Activated CD4-positive, alpha-beta T cell treated with anti-CD3 and anti-CD28 coated beads, Interleukin-2, amount 10 ng/mL, durations not matched to agents 7 days and 5 days (primary cell): Measurements from ENCODE around the gene LAGE3. TPM values are rescaled to one million over a fixed set of nuclear protein-coding genes. Genes with fewer than 3 reads are reported as not detected.

Source experiments
- CTCF ChIA-PET: fragments of 350-600 bp; sonication (Branson Sonifier 250); formaldehyde crosslinking; loops from one replicate; lab custom pipeline; 2021; ENCODE audit warnings: antibody characterized with exemption; lab: Charles Lee
- POLR2A ChIA-PET: fragments of 350-600 bp; sonication (Branson Sonifier 250); formaldehyde crosslinking; loops from one replicate; lab custom pipeline; 2021; ENCODE audit warnings: antibody characterized with exemption; lab: Charles Lee
- DNase-seq: peaks from one replicate; pipeline ENCODE4 v3.0.0-alpha.2; 2020
- H3K27ac Mint-ChIP-seq: one replicate; pipeline ENCODE4 v1.8.0; 2021; ENCODE audit warnings: mild to moderate bottlenecking, moderate library complexity, mixed read lengths
- H3K27me3 Mint-ChIP-seq: one replicate; pipeline ENCODE4 v1.8.0; 2021; ENCODE audit warnings: mixed read lengths
- H3K36me3 Mint-ChIP-seq: one replicate; pipeline ENCODE4 v1.8.0; 2021; ENCODE audit warnings: low read depth, mixed read lengths
- H3K4me1 Mint-ChIP-seq: one replicate; pipeline ENCODE4 v1.8.0; 2021; ENCODE audit warnings: mixed read lengths
- H3K4me3 Mint-ChIP-seq: one replicate; pipeline ENCODE4 v1.8.0; 2021; ENCODE audit warnings: mild to moderate bottlenecking, moderate library complexity, mixed read lengths
- H3K9me3 Mint-ChIP-seq: one replicate; pipeline ENCODE4 v1.8.0; 2021; ENCODE audit warnings: mixed read lengths
- total RNA-seq, 2 experiments: library from RNA; stranded (reverse); gene quantifications; one replicate each; pipeline ENCODE4 v1.2.3, GENCODE V29; 2021

LAGE3 gene
- total RNA-seq, 2 experiments from 2014 or later = 43.2 to 47.9 TPM

GRCh38 chrX:154443479-154443910 is 35.6 kb downstream of the LAGE3 start:
- Mint-ChIP-seq H3K4me3 (peak overlapping the region; percentile 70), H3K36me3 (peaks cover 11% of the 10 kb centered on the region), H3K9me3 (no peaks in the 10 kb centered on the region), H3K4me1 (peaks cover 24% of the 10 kb centered on the region), H3K27ac (peak overlapping the region; percentile 84), H3K27me3 (no peaks in the 10 kb centered on the region)
- ChIA-PET POLR2A (no interaction called here), CTCF (no interaction called here)
- DNase-seq = no peak

- CTCF ChIA-PET = interaction anchor here (1.5 kb wide), 1 partner anchor 14 kb away, joined by 4 read pairs; the partner anchor contains the start of gene ATP6AP1
- no peaks in the 10 kb centered on the region for H3K27me3 Mint-ChIP-seq
- POLR2A ChIA-PET = no interaction called here
- H3K4me3 Mint-ChIP-seq = no peak overlapping the region
- H3K9me3 Mint-ChIP-seq = no peaks in the 10 kb centered on the region
- peak overlapping the region; percentile 19 for H3K27ac Mint-ChIP-seq
- no peak for DNase-seq
- peaks cover 10% of the 10 kb centered on the region for H3K36me3 Mint-ChIP-seq
- H3K4me1 Mint-ChIP-seq = peaks cover 31% of the 10 kb centered on the region
These were observed 36.9 kb downstream of the LAGE3 start for GRCh38 chrX:154441984-154442707.

GRCh38 chrX:154441564-154441963 is 37.5 kb downstream of the LAGE3 start:
- Mint-ChIP-seq H3K9me3 (no peaks in the 10 kb centered on the region), H3K36me3 (peaks cover 7% of the 10 kb centered on the region), H3K27ac (no peak overlapping the region), H3K4me3 (no peak overlapping the region), H3K4me1 (peaks cover 29% of the 10 kb centered on the region), H3K27me3 (no peaks in the 10 kb centered on the region)
- DNase-seq = no peak
- CTCF ChIA-PET = interaction anchor here (1.1 to 1.5 kb wide), 2 partner anchors 9 to 13 kb away, joined by 3 to 4 read pairs; partner anchors contain the start of gene ATP6AP1
- POLR2A ChIA-PET = no interaction called here

- DNase-seq = no peak
- CTCF ChIA-PET = interaction anchor here (1.0 to 1.5 kb wide), 3 partner anchors 10 to 42 kb away, joined by 3 to 5 read pairs (median 4); partner anchors contain the start of genes ATP6AP1 and RPL10
- peaks cover 11% of the 10 kb centered on the region for H3K36me3 Mint-ChIP-seq
- POLR2A ChIA-PET = no interaction called here
- H3K4me3 Mint-ChIP-seq = no peak overlapping the region
- H3K27me3 Mint-ChIP-seq = no peaks in the 10 kb centered on the region
- no peak overlapping the region for H3K27ac Mint-ChIP-seq
- H3K4me1 Mint-ChIP-seq = peaks cover 36% of the 10 kb centered on the region
- no peaks in the 10 kb centered on the region for H3K9me3 Mint-ChIP-seq
These were observed 38.3 kb downstream of the LAGE3 start for GRCh38 chrX:154440623-154441357.

- H3K36me3 Mint-ChIP-seq = peaks cover 17% of the 10 kb centered on the region
- no peaks in the 10 kb centered on the region for H3K9me3 Mint-ChIP-seq
- POLR2A ChIA-PET = no interaction called here
- CTCF ChIA-PET = interaction anchor here (1.2 kb wide), 1 partner anchor 11 kb away, joined by 3 read pairs; the partner anchor contains the start of gene ATP6AP1
- no peak for DNase-seq
- no peak overlapping the region for H3K4me3 Mint-ChIP-seq
- no peaks in the 10 kb centered on the region for H3K27me3 Mint-ChIP-seq
- H3K27ac Mint-ChIP-seq = no peak overlapping the region
- H3K4me1 Mint-ChIP-seq = peaks cover 36% of the 10 kb centered on the region
These were observed 39.2 kb downstream of the LAGE3 start for GRCh38 chrX:154439841-154440240.

- CTCF ChIA-PET = interaction anchor here (0.6 to 1.2 kb wide), 2 partner anchors 10 to 199 kb away, joined by 3 to 4 read pairs; partner anchors contain the start of gene ATP6AP1
- peak overlapping the region; percentile 83 for H3K27ac Mint-ChIP-seq
- peaks cover 31% of the 10 kb centered on the region for H3K4me1 Mint-ChIP-seq
- H3K4me3 Mint-ChIP-seq = peak overlapping the region; percentile 81
- H3K36me3 Mint-ChIP-seq = peaks cover 21% of the 10 kb centered on the region
- H3K27me3 Mint-ChIP-seq = no peaks in the 10 kb centered on the region
- DNase-seq = no peak
- H3K9me3 Mint-ChIP-seq = no peaks in the 10 kb centered on the region
- POLR2A ChIA-PET = no interaction called here
These were observed 40.8 kb downstream of the LAGE3 start for GRCh38 chrX:154437971-154438893.

GRCh38 chrX:154436983-154437752 is 41.9 kb downstream of the LAGE3 start, which contains the start of gene GDI1:
Gene GDI1, plus strand, starts transcription at chrX:154437154. Its CDS starts 101 bp downstream, at chrX:154437255.
- no peaks in the 10 kb centered on the region for H3K27me3 Mint-ChIP-seq
- H3K4me1 Mint-ChIP-seq = peaks cover 27% of the 10 kb centered on the region
- H3K27ac Mint-ChIP-seq = peak within 1 kb of the TSS; percentile 87
- ChIA-PET POLR2A (no interaction called here), CTCF (no interaction called here)
- DNase-seq = peak; percentile 52
- peak within 1 kb of the TSS; percentile 81 for H3K4me3 Mint-ChIP-seq
- peaks cover 24% of the 10 kb centered on the region for H3K36me3 Mint-ChIP-seq
- no peaks in the 10 kb centered on the region for H3K9me3 Mint-ChIP-seq

- peaks cover 19% of the 10 kb centered on the region for H3K36me3 Mint-ChIP-seq
- peak overlapping the region; percentile 75 for H3K4me3 Mint-ChIP-seq
- H3K9me3 Mint-ChIP-seq = no peaks in the 10 kb centered on the region
- peaks cover 22% of the 10 kb centered on the region for H3K4me1 Mint-ChIP-seq
- peak; percentile 45 for DNase-seq
- POLR2A ChIA-PET = no interaction called here
- peak overlapping the region; percentile 87 for H3K27ac Mint-ChIP-seq
- H3K27me3 Mint-ChIP-seq = no peaks in the 10 kb centered on the region
- CTCF ChIA-PET = no interaction called here
These were observed 42.6 kb downstream of the LAGE3 start for GRCh38 chrX:154436374-154436982.

GRCh38 chrX:154435171-154435733 is 43.8 kb downstream of the LAGE3 start:
- CTCF ChIA-PET = no interaction called here
- POLR2A ChIA-PET = no interaction called here
- H3K4me1 Mint-ChIP-seq = peaks cover 26% of the 10 kb centered on the region
- no peak overlapping the region for H3K27ac Mint-ChIP-seq
- no peaks in the 10 kb centered on the region for H3K9me3 Mint-ChIP-seq
- H3K36me3 Mint-ChIP-seq = peaks cover 19% of the 10 kb centered on the region
- no peak overlapping the region for H3K4me3 Mint-ChIP-seq
- no peaks in the 10 kb centered on the region for H3K27me3 Mint-ChIP-seq
- no peak for DNase-seq

- H3K9me3 Mint-ChIP-seq = no peaks in the 10 kb centered on the region
- H3K27me3 Mint-ChIP-seq = no peaks in the 10 kb centered on the region
- H3K4me1 Mint-ChIP-seq = peaks cover 28% of the 10 kb centered on the region
- peaks cover 19% of the 10 kb centered on the region for H3K36me3 Mint-ChIP-seq
- ChIA-PET POLR2A (no interaction called here), CTCF (no interaction called here)
- no peak for DNase-seq
- H3K27ac Mint-ChIP-seq = no peak overlapping the region
- H3K4me3 Mint-ChIP-seq = no peak overlapping the region
These were observed 44.5 kb downstream of the LAGE3 start for GRCh38 chrX:154434394-154435168.

- DNase-seq = no peak
- no peaks in the 10 kb centered on the region for H3K9me3 Mint-ChIP-seq
- no peak overlapping the region for H3K4me3 Mint-ChIP-seq
- no peaks in the 10 kb centered on the region for H3K27me3 Mint-ChIP-seq
- H3K4me1 Mint-ChIP-seq = peaks cover 31% of the 10 kb centered on the region
- POLR2A ChIA-PET = no interaction called here
- H3K36me3 Mint-ChIP-seq = peaks cover 19% of the 10 kb centered on the region
- H3K27ac Mint-ChIP-seq = no peak overlapping the region
- CTCF ChIA-PET = no interaction called here
These were observed 45.5 kb downstream of the LAGE3 start for GRCh38 chrX:154433605-154434004.
